ENCODE data around the gene OLFML2B. TPM values are rescaled to one million over a fixed set of nuclear protein-coding genes. Genes with fewer than 3 reads are reported as not detected.

The OLFML2B gene
- total RNA-seq, 1 experiment from 2014 or later = 1.4 TPM

DNA sequence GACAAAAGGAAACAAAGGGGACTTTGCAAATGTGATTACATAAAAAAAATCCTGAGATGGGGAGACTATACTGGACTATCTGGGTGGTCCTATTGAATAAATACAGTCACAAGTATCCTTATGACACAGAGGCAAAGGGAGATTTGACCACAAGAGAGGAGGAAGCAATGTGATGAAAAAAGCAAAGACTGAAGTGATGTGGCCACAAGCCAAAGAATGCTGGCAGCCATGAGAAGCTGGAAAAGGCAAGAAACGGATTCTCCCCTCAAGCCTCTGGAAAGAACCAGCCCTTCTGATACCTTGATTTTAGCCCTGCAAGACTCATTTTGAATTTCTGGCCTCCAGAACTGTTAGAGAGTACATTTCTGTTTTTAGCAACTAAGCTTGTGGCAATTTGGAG is 36.4 kb downstream of the OLFML2B start:
- peaks cover 10% of the 10 kb centered on the region for H3K9me3 ChIP-seq (ENCODE audit: control insufficient read depth, low read depth, low read length)
- no CpG with 5 or more reads among the region's 1 CpG for WGBS (ENCODE audit: extremely low coverage, insufficient read length, low lambda C conversion rate)
- no peaks in the 10 kb centered on the region for H3K4me1 ChIP-seq (ENCODE audit: insufficient read depth, low read length)
- H4K91ac ChIP-seq (ENCODE audit: insufficient read length, low read depth, low read length) = no peak overlapping the region
- peaks cover 11 to 14% of the 10 kb centered on the region in 2 experiments for H3K9me3 Mint-ChIP-seq
- H3K9ac ChIP-seq (ENCODE audit: extremely low read depth, insufficient read length, low read length) = no peak overlapping the region
- no peak overlapping the region for H2BK5ac ChIP-seq (ENCODE audit: insufficient read length, low read length)
- H2BK15ac ChIP-seq (ENCODE audit: low read depth, low read length) = no peak overlapping the region
- H3K36me3 Mint-ChIP-seq (ENCODE audit: insufficient read depth in 1 of 3, low read depth in 3 of 3) = peaks cover 2 to 13% (median 7%) of the 10 kb centered on the region in 3 experiments; a peak in 5 of 7 replicates
- H3K79me1 ChIP-seq (ENCODE audit: insufficient read depth, low read depth, low read length, poor library complexity, severe bottlenecking) = no peaks in the 10 kb centered on the region
- no peak overlapping the region for H2BK120ac ChIP-seq (ENCODE audit: low read depth, low read length, poor library complexity, severe bottlenecking)
- H2BK20ac ChIP-seq (ENCODE audit: low read depth, low read length, poor library complexity, severe bottlenecking) = no peak overlapping the region
- no peak overlapping the region for H3K23ac ChIP-seq (ENCODE audit: insufficient read length, low read depth, low read length)
- H4K5ac ChIP-seq (ENCODE audit: insufficient read length, low read depth, low read length) = no peak overlapping the region
- TF ChIP-seq, protein P1, sequence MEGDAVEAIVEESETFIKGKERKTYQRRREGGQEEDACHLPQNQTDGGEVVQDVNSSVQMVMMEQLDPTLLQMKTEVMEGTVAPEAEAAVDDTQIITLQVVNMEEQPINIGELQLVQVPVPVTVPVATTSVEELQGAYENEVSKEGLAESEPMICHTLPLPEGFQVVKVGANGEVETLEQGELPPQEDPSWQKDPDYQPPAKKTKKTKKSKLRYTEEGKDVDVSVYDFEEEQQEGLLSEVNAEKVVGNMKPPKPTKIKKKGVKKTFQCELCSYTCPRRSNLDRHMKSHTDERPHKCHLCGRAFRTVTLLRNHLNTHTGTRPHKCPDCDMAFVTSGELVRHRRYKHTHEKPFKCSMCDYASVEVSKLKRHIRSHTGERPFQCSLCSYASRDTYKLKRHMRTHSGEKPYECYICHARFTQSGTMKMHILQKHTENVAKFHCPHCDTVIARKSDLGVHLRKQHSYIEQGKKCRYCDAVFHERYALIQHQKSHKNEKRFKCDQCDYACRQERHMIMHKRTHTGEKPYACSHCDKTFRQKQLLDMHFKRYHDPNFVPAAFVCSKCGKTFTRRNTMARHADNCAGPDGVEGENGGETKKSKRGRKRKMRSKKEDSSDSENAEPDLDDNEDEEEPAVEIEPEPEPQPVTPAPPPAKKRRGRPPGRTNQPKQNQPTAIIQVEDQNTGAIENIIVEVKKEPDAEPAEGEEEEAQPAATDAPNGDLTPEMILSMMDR (conservative IDR thresholded peaks at IDR 0.05) = no peak
- H3T11ph ChIP-seq (ENCODE audit: low read length) = no peak overlapping the region
- peaks cover 7% of the 10 kb centered on the region for H3K27me3 Mint-ChIP-seq (ENCODE audit: low read depth)
- H3K27me3 ChIP-seq (ENCODE audit: insufficient read depth, low read length) = no peaks in the 10 kb centered on the region
- H3K27ac Mint-ChIP-seq = no peak overlapping the region
- H2AFZ ChIP-seq (ENCODE audit: low read length) = no peak overlapping the region
- H3K79me2 ChIP-seq (ENCODE audit: insufficient read depth, low read length) = no peaks in the 10 kb centered on the region
- no peak overlapping the region for H2BK12ac ChIP-seq (ENCODE audit: insufficient read length, low read depth, low read length)
- no peak overlapping the region for H3K4me2 ChIP-seq (ENCODE audit: insufficient read depth, insufficient read length, low read length)
- H3K23me2 ChIP-seq (ENCODE audit: insufficient read length, low read depth, low read length, poor library complexity, severe bottlenecking) = no peaks in the 10 kb centered on the region
- DNase-seq = no peak
- no peak overlapping the region for H3K4ac ChIP-seq (ENCODE audit: low read depth, low read length)
- no peak overlapping the region for H3K27ac ChIP-seq (ENCODE audit: insufficient read length, low read depth, low read length)
- H4K8ac ChIP-seq (replicated peaks; ENCODE audit: insufficient read length, low read depth, low read length) = no peak overlapping the region
- no peak overlapping the region for H3K14ac ChIP-seq (ENCODE audit: insufficient read depth, low read length)
- no peak overlapping the region for H3K4me3 Mint-ChIP-seq
- no peak overlapping the region for H3K56ac ChIP-seq (ENCODE audit: insufficient read length, low read depth, low read length)
- H3K4me1 Mint-ChIP-seq = no peaks in the 10 kb centered on the region
- H2AK5ac ChIP-seq (ENCODE audit: insufficient read length, low read length) = no peak overlapping the region
- H3K18ac ChIP-seq (ENCODE audit: insufficient read length, low read depth, low read length) = no peak overlapping the region
- no peaks in the 10 kb centered on the region for H4K20me1 ChIP-seq (ENCODE audit: control insufficient read depth, insufficient read depth, insufficient read length)

All from H9 (cell line).